HG02642 (cell line): ENCODE results near the gene SNRPB2.

Source experiments
- ATAC-seq: cut with Tn5 transposase; IDR thresholded peaks from one replicate; pipeline ENCODE4 v1.9.1; 2021; ENCODE audit warnings: mild to moderate bottlenecking; ENCODE audit not compliant: unreplicated experiment, poor library complexity

Gene SNRPB2

GRCh38 chr20:16729565-16730460, at the start of gene SNRPB2:
Gene SNRPB2 (plus strand): TSS chr20:16730026. CDS start chr20:16731703, 1,677 bp downstream.
- peak; percentile 99 for ATAC-seq

- ATAC-seq = no peak
These were observed 45.4 kb upstream of the SNRPB2 start for GRCh38 chr20:16684416-16684815.

- ATAC-seq = no peak
These were observed 39.9 kb upstream of the SNRPB2 start for GRCh38 chr20:16689906-16690305.

- ATAC-seq = no peak
These were observed 38.4 kb upstream of the SNRPB2 start for GRCh38 chr20:16691381-16691780.

- ATAC-seq = no peak
These were observed 37.8 kb upstream of the SNRPB2 start for GRCh38 chr20:16692009-16692408.

GRCh38 chr20:16692442-16692841, 37.4 kb upstream of the SNRPB2 start:
- ATAC-seq = no peak

GRCh38 chr20:16693278-16693677, 36.5 kb upstream of the SNRPB2 start:
- no peak for ATAC-seq

GRCh38 chr20:16694161-16694560, 35.7 kb upstream of the SNRPB2 start:
- no peak for ATAC-seq

GRCh38 chr20:16695628-16696027, 34.2 kb upstream of the SNRPB2 start:
- ATAC-seq = no peak

- ATAC-seq = no peak
These were observed 30.5 kb upstream of the SNRPB2 start for GRCh38 chr20:16699293-16699692.

GRCh38 chr20:16701296-16701695, 28.5 kb upstream of the SNRPB2 start:
- no peak for ATAC-seq

- ATAC-seq = no peak
These were observed 26.3 kb upstream of the SNRPB2 start for GRCh38 chr20:16703570-16703969.

GRCh38 chr20:16707674-16708073, 22.2 kb upstream of the SNRPB2 start:
- ATAC-seq = no peak

- no peak for ATAC-seq
These were observed 21.2 kb upstream of the SNRPB2 start for GRCh38 chr20:16708602-16709001.

- ATAC-seq = peak; percentile 66
These were observed 20.8 kb upstream of the SNRPB2 start for GRCh38 chr20:16709017-16709416.

- ATAC-seq = peak; percentile 52
These were observed 19.0 kb upstream of the SNRPB2 start for GRCh38 chr20:16710781-16711180.

GRCh38 chr20:16711661-16712258, 18.1 kb upstream of the SNRPB2 start:
- no peak for ATAC-seq

- ATAC-seq = no peak
These were observed 17.3 kb upstream of the SNRPB2 start for GRCh38 chr20:16712511-16712947.

- no peak for ATAC-seq
These were observed 16.8 kb upstream of the SNRPB2 start for GRCh38 chr20:16713066-16713465.

- ATAC-seq = no peak
These were observed 15.6 kb upstream of the SNRPB2 start for GRCh38 chr20:16714242-16714641.

GRCh38 chr20:16714751-16715150, 15.1 kb upstream of the SNRPB2 start:
- ATAC-seq = no peak

GRCh38 chr20:16719421-16719820, 10.4 kb upstream of the SNRPB2 start:
- ATAC-seq = no peak
